ENCODE results near the gene MRTFA.

DNA sequence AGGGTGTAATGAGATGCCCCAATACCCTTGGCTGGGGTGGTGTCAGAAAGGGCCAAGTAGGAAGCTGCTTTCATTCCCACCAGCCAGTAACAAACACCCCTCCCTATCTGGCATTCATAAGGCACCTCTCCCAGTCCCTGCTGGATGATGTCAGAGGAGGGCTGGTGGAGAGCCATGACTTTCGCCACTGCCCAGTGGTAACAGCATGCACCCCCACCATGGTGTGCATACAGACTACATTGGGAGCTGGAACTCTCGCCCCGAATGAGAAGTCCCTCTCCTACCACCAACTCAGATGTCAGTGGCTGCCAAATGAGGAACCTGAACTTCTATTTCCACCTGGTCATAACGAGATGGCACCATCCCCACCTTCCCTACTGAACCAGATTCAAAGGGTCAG is 192.8 kb downstream of the MRTFA start:
- TF ChIP-seq, protein P1, sequence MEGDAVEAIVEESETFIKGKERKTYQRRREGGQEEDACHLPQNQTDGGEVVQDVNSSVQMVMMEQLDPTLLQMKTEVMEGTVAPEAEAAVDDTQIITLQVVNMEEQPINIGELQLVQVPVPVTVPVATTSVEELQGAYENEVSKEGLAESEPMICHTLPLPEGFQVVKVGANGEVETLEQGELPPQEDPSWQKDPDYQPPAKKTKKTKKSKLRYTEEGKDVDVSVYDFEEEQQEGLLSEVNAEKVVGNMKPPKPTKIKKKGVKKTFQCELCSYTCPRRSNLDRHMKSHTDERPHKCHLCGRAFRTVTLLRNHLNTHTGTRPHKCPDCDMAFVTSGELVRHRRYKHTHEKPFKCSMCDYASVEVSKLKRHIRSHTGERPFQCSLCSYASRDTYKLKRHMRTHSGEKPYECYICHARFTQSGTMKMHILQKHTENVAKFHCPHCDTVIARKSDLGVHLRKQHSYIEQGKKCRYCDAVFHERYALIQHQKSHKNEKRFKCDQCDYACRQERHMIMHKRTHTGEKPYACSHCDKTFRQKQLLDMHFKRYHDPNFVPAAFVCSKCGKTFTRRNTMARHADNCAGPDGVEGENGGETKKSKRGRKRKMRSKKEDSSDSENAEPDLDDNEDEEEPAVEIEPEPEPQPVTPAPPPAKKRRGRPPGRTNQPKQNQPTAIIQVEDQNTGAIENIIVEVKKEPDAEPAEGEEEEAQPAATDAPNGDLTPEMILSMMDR (conservative IDR thresholded peaks at IDR 0.05), result no peak
- no peak for TF ChIP-seq EZH2 (IDR thresholded peaks at IDR 0.05; ENCODE audit: low read depth)

Measured in PC-9 (cell line).